ENCODE results near the gene MARCKS. TPM values are rescaled to one million over a fixed set of nuclear protein-coding genes. Genes with fewer than 3 reads are reported as not detected.

The MARCKS gene
- polyA plus RNA-seq, 1 of the 3 experiments (the other 2 are of a cell fraction): 61.4 TPM

DNA sequence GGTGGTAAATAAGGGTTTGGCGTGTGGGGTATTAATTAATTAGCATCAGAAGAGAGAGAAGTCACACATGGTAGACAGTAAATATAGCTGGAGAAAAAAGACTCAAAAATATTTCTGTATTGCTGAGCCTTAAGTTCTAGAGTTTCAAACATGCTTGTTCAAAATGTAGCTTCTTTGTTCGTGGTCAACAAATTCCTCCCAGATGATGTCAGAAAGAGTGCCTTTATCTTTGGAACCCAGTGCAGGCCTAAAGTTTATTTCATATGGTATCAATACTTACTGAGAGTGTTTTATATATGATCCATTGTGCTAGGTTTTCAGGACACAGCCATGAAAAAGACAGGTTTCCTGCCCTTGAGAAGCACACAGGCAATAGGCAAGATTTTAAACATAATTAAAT, 18.3 kb downstream of the MARCKS start (continued):
- TF ChIP-seq, protein P1, sequence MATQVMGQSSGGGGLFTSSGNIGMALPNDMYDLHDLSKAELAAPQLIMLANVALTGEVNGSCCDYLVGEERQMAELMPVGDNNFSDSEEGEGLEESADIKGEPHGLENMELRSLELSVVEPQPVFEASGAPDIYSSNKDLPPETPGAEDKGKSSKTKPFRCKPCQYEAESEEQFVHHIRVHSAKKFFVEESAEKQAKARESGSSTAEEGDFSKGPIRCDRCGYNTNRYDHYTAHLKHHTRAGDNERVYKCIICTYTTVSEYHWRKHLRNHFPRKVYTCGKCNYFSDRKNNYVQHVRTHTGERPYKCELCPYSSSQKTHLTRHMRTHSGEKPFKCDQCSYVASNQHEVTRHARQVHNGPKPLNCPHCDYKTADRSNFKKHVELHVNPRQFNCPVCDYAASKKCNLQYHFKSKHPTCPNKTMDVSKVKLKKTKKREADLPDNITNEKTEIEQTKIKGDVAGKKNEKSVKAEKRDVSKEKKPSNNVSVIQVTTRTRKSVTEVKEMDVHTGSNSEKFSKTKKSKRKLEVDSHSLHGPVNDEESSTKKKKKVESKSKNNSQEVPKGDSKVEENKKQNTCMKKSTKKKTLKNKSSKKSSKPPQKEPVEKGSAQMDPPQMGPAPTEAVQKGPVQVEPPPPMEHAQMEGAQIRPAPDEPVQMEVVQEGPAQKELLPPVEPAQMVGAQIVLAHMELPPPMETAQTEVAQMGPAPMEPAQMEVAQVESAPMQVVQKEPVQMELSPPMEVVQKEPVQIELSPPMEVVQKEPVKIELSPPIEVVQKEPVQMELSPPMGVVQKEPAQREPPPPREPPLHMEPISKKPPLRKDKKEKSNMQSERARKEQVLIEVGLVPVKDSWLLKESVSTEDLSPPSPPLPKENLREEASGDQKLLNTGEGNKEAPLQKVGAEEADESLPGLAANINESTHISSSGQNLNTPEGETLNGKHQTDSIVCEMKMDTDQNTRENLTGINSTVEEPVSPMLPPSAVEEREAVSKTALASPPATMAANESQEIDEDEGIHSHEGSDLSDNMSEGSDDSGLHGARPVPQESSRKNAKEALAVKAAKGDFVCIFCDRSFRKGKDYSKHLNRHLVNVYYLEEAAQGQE (IDR thresholded peaks at IDR 0.05; ENCODE audit: low read depth, low read length): no peak
- no peak for TF ChIP-seq YY1 (IDR thresholded peaks at IDR 0.05; ENCODE audit: low read depth)
- peak; percentile 47; the same call in 1 of the 2 replicates for TF ChIP-seq FOSL2 (IDR thresholded peaks at IDR 0.05; ENCODE audit: borderline replicate concordance, low read depth)
- TF ChIP-seq POLR2AphosphoS5 (IDR thresholded peaks at IDR 0.05; ENCODE audit: low read depth, low read length): no peak
- no peak for TF ChIP-seq ZBTB33 (IDR thresholded peaks at IDR 0.05; ENCODE audit: borderline replicate concordance, low read depth)
- TF ChIP-seq RXRA (IDR thresholded peaks at IDR 0.05; ENCODE audit: borderline replicate concordance, low read depth): no peak
- peak; percentile 61 for TF ChIP-seq TCF12 (IDR thresholded peaks at IDR 0.05)
- TF ChIP-seq NRF1 (IDR thresholded peaks at IDR 0.05; ENCODE audit: low read depth, low read length): no peak

DNA sequence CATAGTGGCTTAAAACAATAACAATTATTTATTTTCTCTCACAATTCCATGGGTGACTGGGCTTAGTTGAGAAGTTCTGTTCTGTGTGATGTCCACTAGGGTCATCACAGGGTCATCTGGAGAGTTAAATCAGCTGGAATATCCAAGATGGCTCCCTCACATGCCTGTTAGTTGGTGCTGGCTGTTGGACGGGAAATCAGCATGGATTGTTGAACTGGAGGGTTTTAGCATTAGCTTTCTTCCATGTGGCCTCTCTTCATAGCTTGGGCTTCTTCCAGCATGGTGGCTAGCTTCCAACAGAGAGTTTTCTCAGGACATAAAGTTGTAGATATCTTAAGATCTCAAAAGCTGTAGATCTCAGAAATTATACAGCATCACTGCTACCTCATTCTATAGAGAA, 19.6 kb downstream of the MARCKS start:
- Histone ChIP-seq H3K27me3 (ENCODE audit: insufficient read depth) (no peaks in the 10 kb centered on the region), H3K4me3 (ENCODE audit: low read depth in 2 of 2, low read length in 1 of 2) (no peak overlapping the region), H2AFZ (ENCODE audit: low read depth) (no peak overlapping the region), H3K79me2 (ENCODE audit: insufficient read depth) (peaks cover 3% of the 10 kb centered on the region), H3K27ac (ENCODE audit: low read depth in 2 of 2, low read length in 1 of 2) (no peak overlapping the region), H3K4me1 (ENCODE audit: control insufficient read depth in 1 of 2, insufficient read depth in 2 of 2, low read depth in 1 of 2, low read length in 1 of 2) (no peaks in the 10 kb centered on the region; a peak in 1 of 4 replicates), H3K4me2 (no peak overlapping the region), H3K9ac (no peak overlapping the region), H3F3A (replicated peaks; ENCODE audit: insufficient read depth) (peaks cover 12% of the 10 kb centered on the region), H3K9me2 (no peaks in the 10 kb centered on the region), H4K20me1 (ENCODE audit: insufficient read depth) (no peaks in the 10 kb centered on the region), H3K9me3 (no peaks in the 10 kb centered on the region), H3K36me3 (replicated peaks in 1 of 2; ENCODE audit: control insufficient read depth in 1 of 2, insufficient read depth in 2 of 2, low read length in 1 of 2) (no peaks in the 10 kb centered on the region)
- TF ChIP-seq POLR2AphosphoS5 (IDR thresholded peaks at IDR 0.05; ENCODE audit: low read depth, low read length) (no peak), YY1 (IDR thresholded peaks at IDR 0.05; ENCODE audit: low read depth) (peak; percentile 52; the same call in 1 of the 2 replicates), USF1 (IDR thresholded peaks at IDR 0.05; ENCODE audit: borderline replicate concordance, low read depth) (no peak), TAF1 (IDR thresholded peaks at IDR 0.05; ENCODE audit: borderline replicate concordance, low read depth, low read length) (no peak), RCOR1 (IDR thresholded peaks at IDR 0.05; ENCODE audit: low read length) (no peak)
- ChIA-PET CTCF (no interaction called here), POLR2A (no interaction called here)
- WGBS (ENCODE audit: low lambda C conversion rate): 100% methylated on average over 1 of the region's 1 CpG
- DNase-seq: no peak

All from SK-N-SH (cell line).